Esophagus squamous epithelium (tissue), 4 donors: ENCODE results near the gene MID2.

Source experiments
- POLR2A ChIP-seq, 4 donors: fragments of 450-650 bp; IDR thresholded peaks; one replicate each; pipeline ENCODE4 v1.6.1; 2017; ENCODE audit warnings: antibody characterized with exemption in 4 of 4, mild to moderate bottlenecking in 4 of 4, moderate library complexity in 3 of 4
- TF ChIP-seq, protein P1 (sequence below), 6 experiments: fragments of 450-650 bp in 4 of 6; fragments of 200-600 bp in 2 of 6; sonication (generic) in 2 of 6; IDR thresholded peaks; one replicate each; pipeline ENCODE4 v1.5.1; 2016 to 2019; ENCODE audit warnings: antibody characterized with exemption in 6 of 6, mild to moderate bottlenecking in 4 of 6, moderate library complexity in 4 of 6

DNA sequence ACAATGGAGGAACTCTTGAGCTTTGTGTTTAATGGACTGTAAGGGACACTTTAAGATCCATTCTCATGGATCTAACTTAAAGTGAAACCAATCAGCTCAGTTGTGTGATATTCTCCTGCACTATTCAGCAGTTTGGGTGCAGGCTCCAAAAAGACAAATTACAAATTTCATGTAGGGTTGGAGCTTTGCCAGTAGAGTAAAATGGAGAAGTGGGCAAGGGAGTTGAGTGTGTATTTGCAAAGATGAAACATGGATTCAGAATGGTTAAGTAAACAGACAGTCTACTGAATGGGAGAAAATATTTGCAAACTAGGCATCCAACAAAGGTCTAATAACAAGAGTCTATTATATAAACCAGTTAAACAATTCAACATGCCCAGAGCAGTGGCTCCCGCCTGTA is 21.2 kb upstream of the MID2 start:
- TF ChIP-seq POLR2A (IDR thresholded peaks at IDR 0.05): no peak
- TF ChIP-seq, protein P1, sequence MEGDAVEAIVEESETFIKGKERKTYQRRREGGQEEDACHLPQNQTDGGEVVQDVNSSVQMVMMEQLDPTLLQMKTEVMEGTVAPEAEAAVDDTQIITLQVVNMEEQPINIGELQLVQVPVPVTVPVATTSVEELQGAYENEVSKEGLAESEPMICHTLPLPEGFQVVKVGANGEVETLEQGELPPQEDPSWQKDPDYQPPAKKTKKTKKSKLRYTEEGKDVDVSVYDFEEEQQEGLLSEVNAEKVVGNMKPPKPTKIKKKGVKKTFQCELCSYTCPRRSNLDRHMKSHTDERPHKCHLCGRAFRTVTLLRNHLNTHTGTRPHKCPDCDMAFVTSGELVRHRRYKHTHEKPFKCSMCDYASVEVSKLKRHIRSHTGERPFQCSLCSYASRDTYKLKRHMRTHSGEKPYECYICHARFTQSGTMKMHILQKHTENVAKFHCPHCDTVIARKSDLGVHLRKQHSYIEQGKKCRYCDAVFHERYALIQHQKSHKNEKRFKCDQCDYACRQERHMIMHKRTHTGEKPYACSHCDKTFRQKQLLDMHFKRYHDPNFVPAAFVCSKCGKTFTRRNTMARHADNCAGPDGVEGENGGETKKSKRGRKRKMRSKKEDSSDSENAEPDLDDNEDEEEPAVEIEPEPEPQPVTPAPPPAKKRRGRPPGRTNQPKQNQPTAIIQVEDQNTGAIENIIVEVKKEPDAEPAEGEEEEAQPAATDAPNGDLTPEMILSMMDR (IDR thresholded peaks at IDR 0.05): no peak
